Caco-2 (cell line): ENCODE data around the gene GFPT1. TPM values are rescaled to one million over a fixed set of nuclear protein-coding genes. Genes with fewer than 3 reads are reported as not detected.
"Not testable (repeated sequence)": the region's sequence is repeated elsewhere in the genome, so short reads cannot be mapped to it uniquely, and the experiment has no call there.

Experiments
- BruUV-seq: library from RNA; stranded (reverse); fragments of 400-500 nt; replicated peaks from 2 replicates; lab custom pipeline; 2021; lab: Mats Ljungman, UMichigan
- CTCF ChIA-PET: fragments of 300-600 bp; sonication (Branson Sonifier 250); formaldehyde crosslinking; loops from one replicate; lab custom pipeline; 2022; ENCODE audit warnings: antibody characterized with exemption; lab: Charles Lee
- POLR2A ChIA-PET: fragments of 300-600 bp; sonication (Branson Sonifier 250); formaldehyde crosslinking; loops from one replicate; lab custom pipeline; 2022; ENCODE audit warnings: antibody characterized with exemption; lab: Charles Lee
- DNase-seq, 2 experiments: peaks; one replicate each; pipeline versions ENCODE4 v3.0.0 to v3.0.0-alpha.2; 2020 to 2022
- H3K27me3 ChIP-seq: replicated peaks from 2 replicates; pipeline ENCODE4 v1.6.0; 2011; ENCODE audit warnings: low read length; ENCODE audit not compliant: control insufficient read depth, insufficient read depth
- H3K36me3 ChIP-seq: 2 replicates; pipeline ENCODE4 v1.5.1; 2011; ENCODE audit warnings: low read length; ENCODE audit not compliant: control insufficient read depth, insufficient read depth
- H3K4me1 ChIP-seq: fragments of 250-450 bp; sonication (Bioruptor Pico); 2 replicates; pipeline ENCODE4 v1.5.1; 2020; ENCODE audit warnings: mild to moderate bottlenecking
- H3K4me3 ChIP-seq: 2 replicates; pipeline ENCODE4 v1.5.1; 2011; ENCODE audit warnings: low read depth, mild to moderate bottlenecking, control low read depth, low read length
- H3K9me3 ChIP-seq: fragments of 250-450 bp; sonication (Bioruptor Pico); 2 replicates; pipeline ENCODE4 v1.5.1; 2020; ENCODE audit warnings: mild to moderate bottlenecking, moderate library complexity
- H3K27ac Mint-ChIP-seq: one replicate; pipeline ENCODE4 v1.8.0; 2022; ENCODE audit warnings: mixed read lengths; ENCODE audit not compliant: unreplicated experiment
- H3K27me3 Mint-ChIP-seq: one replicate; pipeline ENCODE4 v1.8.0; 2022; ENCODE audit warnings: mixed read lengths; ENCODE audit not compliant: insufficient read depth, unreplicated experiment
- H3K36me3 Mint-ChIP-seq: one replicate; pipeline ENCODE4 v1.8.0; 2022; ENCODE audit warnings: mild to moderate bottlenecking, mixed read lengths; ENCODE audit not compliant: insufficient read depth, unreplicated experiment
- H3K4me1 Mint-ChIP-seq: one replicate; pipeline ENCODE4 v1.8.0; 2022; ENCODE audit warnings: low read depth, mixed read lengths; ENCODE audit not compliant: unreplicated experiment
- H3K4me3 Mint-ChIP-seq: one replicate; pipeline ENCODE4 v1.8.0; 2022; ENCODE audit warnings: mild to moderate bottlenecking, moderate library complexity, mixed read lengths; ENCODE audit not compliant: unreplicated experiment
- H3K9me3 Mint-ChIP-seq: one replicate; pipeline ENCODE4 v1.8.0; 2022; ENCODE audit warnings: mixed read lengths; ENCODE audit not compliant: unreplicated experiment
- intact Hi-C: fragments of 100-400 bp; cut with micrococcal nuclease; formaldehyde crosslinking; loops from one replicate; pipeline ENCODE4 v1.10.0; 2022; ENCODE audit not compliant: unreplicated experiment
- total RNA-seq: library from RNA; stranded (reverse); gene quantifications from 2 replicates; pipeline ENCODE4 v1.2.3, GENCODE V29; 2022
- TF ChIP-seq, protein P1 (sequence below), 2 experiments: fragments of 200-600 bp in 1 of 2; IDR thresholded peaks; 1 replicate in 1 of 2; 2 replicates in 1 of 2; pipeline versions ENCODE4 v1.5.1 to v1.8.0; 2011 to 2022; ENCODE audit warnings: antibody characterized with exemption in 1 of 2, control low read depth in 1 of 2, inconsistent platforms in 1 of 2, low read depth in 1 of 2, low read length in 1 of 2, mild to moderate bottlenecking in 1 of 2, moderate library complexity in 1 of 2; ENCODE audit not compliant: insufficient read depth in 1 of 2, severe bottlenecking in 1 of 2, unreplicated experiment in 1 of 2

GFPT1 gene
- total RNA-seq, 1 experiment from 2014 or later, result 129 TPM

DNA sequence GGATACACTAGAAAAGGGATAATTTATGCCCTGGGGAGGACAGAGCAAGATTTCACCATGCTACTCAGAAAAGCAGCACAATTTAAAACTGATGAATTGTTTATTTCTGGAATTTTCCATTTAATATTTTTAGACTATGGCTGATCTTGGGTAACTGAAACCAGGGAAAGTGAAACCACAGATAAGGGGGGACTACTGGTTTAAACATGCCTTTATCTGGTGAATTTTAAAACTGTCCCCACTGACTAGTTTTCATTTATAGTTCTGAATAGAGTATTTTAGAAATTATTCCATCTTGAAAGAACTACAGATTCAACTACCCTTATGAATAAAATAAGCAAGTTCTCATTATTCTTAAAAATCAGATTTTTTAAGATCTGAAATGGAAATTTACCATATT is 35.2 kb upstream of the GFPT1 start:
- Histone ChIP-seq H3K4me3 (no peak overlapping the region), H3K4me1 (peaks cover 10% of the 10 kb centered on the region), H3K27me3 (no peaks in the 10 kb centered on the region), H3K9me3 (no peaks in the 10 kb centered on the region), H3K36me3 (no peaks in the 10 kb centered on the region)
- H3K27ac Mint-ChIP-seq, result no peak overlapping the region
- DNase-seq, result no peak
- intact Hi-C loops, result no loop called here
- BruUV-seq, result no TSS peak
- CTCF ChIA-PET, result no interaction called here
- POLR2A ChIA-PET, result no interaction called here
- TF ChIP-seq, protein P1, sequence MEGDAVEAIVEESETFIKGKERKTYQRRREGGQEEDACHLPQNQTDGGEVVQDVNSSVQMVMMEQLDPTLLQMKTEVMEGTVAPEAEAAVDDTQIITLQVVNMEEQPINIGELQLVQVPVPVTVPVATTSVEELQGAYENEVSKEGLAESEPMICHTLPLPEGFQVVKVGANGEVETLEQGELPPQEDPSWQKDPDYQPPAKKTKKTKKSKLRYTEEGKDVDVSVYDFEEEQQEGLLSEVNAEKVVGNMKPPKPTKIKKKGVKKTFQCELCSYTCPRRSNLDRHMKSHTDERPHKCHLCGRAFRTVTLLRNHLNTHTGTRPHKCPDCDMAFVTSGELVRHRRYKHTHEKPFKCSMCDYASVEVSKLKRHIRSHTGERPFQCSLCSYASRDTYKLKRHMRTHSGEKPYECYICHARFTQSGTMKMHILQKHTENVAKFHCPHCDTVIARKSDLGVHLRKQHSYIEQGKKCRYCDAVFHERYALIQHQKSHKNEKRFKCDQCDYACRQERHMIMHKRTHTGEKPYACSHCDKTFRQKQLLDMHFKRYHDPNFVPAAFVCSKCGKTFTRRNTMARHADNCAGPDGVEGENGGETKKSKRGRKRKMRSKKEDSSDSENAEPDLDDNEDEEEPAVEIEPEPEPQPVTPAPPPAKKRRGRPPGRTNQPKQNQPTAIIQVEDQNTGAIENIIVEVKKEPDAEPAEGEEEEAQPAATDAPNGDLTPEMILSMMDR (IDR thresholded peaks at IDR 0.05; ENCODE audit: insufficient read depth in 1 of 2, low read depth in 1 of 2, low read length in 1 of 2, severe bottlenecking in 1 of 2, unreplicated experiment in 1 of 2), result no peak
- no peaks in the 10 kb centered on the region for H3K9me3 Mint-ChIP-seq
- H3K27me3 Mint-ChIP-seq, result no peaks in the 10 kb centered on the region
- peaks cover 52% of the 10 kb centered on the region for H3K36me3 Mint-ChIP-seq
- no peaks in the 10 kb centered on the region for H3K4me1 Mint-ChIP-seq
- no peak overlapping the region for H3K4me3 Mint-ChIP-seq

DNA sequence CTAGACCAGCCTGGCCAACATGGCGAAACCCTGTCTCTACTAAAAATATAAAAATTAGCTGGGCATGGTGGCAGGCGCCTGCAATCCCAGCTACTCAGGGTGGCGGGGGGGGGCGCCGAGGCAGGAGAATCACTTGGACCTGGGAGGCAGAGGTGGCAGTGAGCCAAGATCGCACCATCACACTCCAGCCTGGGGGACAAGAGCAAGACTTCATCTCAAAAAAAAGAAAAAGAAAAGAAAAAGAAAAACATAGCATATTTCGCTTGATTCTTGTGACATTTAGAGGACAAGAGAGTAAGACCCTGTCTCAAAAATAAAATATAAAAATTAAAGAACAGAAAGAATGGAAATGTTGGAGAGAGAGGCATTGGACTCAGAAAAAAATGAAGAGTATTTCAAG is 32.1 kb upstream of the GFPT1 start:
- H3K36me3 ChIP-seq, intact Hi-C loops, H3K27ac Mint-ChIP-seq, H3K4me1 Mint-ChIP-seq, H3K9me3 Mint-ChIP-seq, BruUV-seq, CTCF ChIA-PET, H3K27me3 Mint-ChIP-seq, DNase-seq, H3K27me3 ChIP-seq, H3K4me3 ChIP-seq, H3K4me3 Mint-ChIP-seq, H3K4me1 ChIP-seq, POLR2A ChIA-PET, H3K9me3 ChIP-seq: not testable (repeated sequence)
- peaks cover 57% of the 10 kb centered on the region for H3K36me3 Mint-ChIP-seq

DNA sequence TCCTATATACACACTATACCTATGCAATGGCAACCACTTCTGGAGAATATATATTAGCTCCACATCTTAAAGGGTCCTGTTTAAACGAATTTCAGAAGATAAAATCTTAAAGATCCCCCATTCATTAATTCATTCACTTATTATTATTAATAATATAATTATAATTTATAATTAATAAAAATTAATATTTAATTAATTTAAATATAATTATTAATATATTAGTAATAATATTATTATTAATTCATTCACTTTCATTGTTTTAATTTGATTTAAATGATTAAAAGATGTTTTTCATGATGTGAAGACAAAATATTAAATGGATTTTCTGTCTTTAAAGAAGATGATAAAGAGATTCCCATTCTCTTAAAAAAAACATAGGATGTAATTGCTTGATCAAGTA is 29.1 kb upstream of the GFPT1 start:
- no peak overlapping the region for H3K4me3 ChIP-seq
- Mint-ChIP-seq H3K27me3 (no peaks in the 10 kb centered on the region), H3K4me3 (no peak overlapping the region), H3K9me3 (no peaks in the 10 kb centered on the region), H3K27ac (no peak overlapping the region), H3K36me3 (peaks cover 54% of the 10 kb centered on the region), H3K4me1 (no peaks in the 10 kb centered on the region)
- no peaks in the 10 kb centered on the region for H3K9me3 ChIP-seq
- no peaks in the 10 kb centered on the region for H3K36me3 ChIP-seq
- peaks cover 10% of the 10 kb centered on the region for H3K4me1 ChIP-seq
- DNase-seq, result no peak
- intact Hi-C loops, result no loop called here
- TF ChIP-seq, protein P1 (IDR thresholded peaks at IDR 0.05; ENCODE audit: insufficient read depth in 1 of 2, low read depth in 1 of 2, low read length in 1 of 2, severe bottlenecking in 1 of 2, unreplicated experiment in 1 of 2), result no peak
- no TSS peak for BruUV-seq
- no peaks in the 10 kb centered on the region for H3K27me3 ChIP-seq
- ChIA-PET POLR2A (no interaction called here), CTCF (no interaction called here)

DNA sequence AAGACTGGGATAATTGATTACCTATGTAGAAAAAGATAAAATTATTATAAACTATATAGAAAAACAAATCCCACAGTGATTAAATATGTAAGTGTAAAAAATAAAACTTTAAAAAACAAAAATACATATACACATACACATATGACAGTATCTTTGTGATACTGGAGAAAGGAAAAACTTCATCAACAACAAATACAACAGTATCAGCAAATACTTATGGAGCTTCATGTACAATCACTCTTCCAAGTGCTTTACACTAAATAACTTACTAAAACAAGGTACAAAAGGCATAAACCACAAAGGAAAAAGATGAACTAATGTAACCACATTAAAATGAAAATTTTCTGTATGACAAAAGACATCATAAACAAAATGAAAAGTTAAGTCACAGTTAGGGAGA is 24.1 kb upstream of the GFPT1 start:
- no peak overlapping the region for H3K4me3 Mint-ChIP-seq
- no peaks in the 10 kb centered on the region for H3K36me3 ChIP-seq
- H3K27me3 Mint-ChIP-seq, result no peaks in the 10 kb centered on the region
- BruUV-seq, result no TSS peak
- no peaks in the 10 kb centered on the region for H3K4me1 Mint-ChIP-seq
- intact Hi-C loops, result no loop called here
- ChIA-PET CTCF (no interaction called here), POLR2A (no interaction called here)
- H3K9me3 ChIP-seq, result no peaks in the 10 kb centered on the region
- TF ChIP-seq, protein P1 (IDR thresholded peaks at IDR 0.05; ENCODE audit: insufficient read depth in 1 of 2, low read depth in 1 of 2, low read length in 1 of 2, severe bottlenecking in 1 of 2, unreplicated experiment in 1 of 2), result no peak
- peaks cover 42% of the 10 kb centered on the region for H3K36me3 Mint-ChIP-seq
- H3K9me3 Mint-ChIP-seq, result no peaks in the 10 kb centered on the region
- no peak overlapping the region for H3K4me3 ChIP-seq
- no peaks in the 10 kb centered on the region for H3K27me3 ChIP-seq
- H3K4me1 ChIP-seq, result no peaks in the 10 kb centered on the region
- DNase-seq, result no peak
- H3K27ac Mint-ChIP-seq, result no peak overlapping the region
